22Rv1 (cell line): ENCODE data around the gene STX4.

Experiments
- H3K27ac ChIP-seq: fragments of 450-650 bp; 2 replicates; pipeline ENCODE4 v1.5.1; 2017
- CTCF ChIP-seq: fragments of 450-650 bp; IDR thresholded peaks from 2 replicates; pipeline ENCODE4 v1.5.1; 2017; ENCODE audit warnings: mild to moderate bottlenecking
- ZFX ChIP-seq: fragments of 450-650 bp; IDR thresholded peaks from 2 replicates; pipeline ENCODE4 v1.6.1; 2017; ENCODE audit warnings: antibody characterized with exemption, borderline replicate concordance

STX4 gene

GRCh38 chr16:31032736-31033708 lies at the start of gene STX4:
Gene STX4, plus strand, starts transcription at chr16:31033558. Its CDS starts 248 bp downstream, at chr16:31033806.
- TF ChIP-seq CTCF = no peak
- no peak for TF ChIP-seq ZFX
- peak within 1 kb of the TSS; percentile 75 for H3K27ac ChIP-seq

GRCh38 chr16:30983898-30984610 lies 49.3 kb upstream of the STX4 start:
- peak overlapping the region; percentile 71; the same call in 1 of the 2 replicates for H3K27ac ChIP-seq
- no peak for TF ChIP-seq CTCF
- TF ChIP-seq ZFX = no peak

GRCh38 chr16:30984669-30985400 lies 48.5 kb upstream of the STX4 start, which contains the start of gene HSD3B7:
Gene HSD3B7, plus strand, starts transcription at chr16:30985207. Its CDS starts 452 bp downstream, at chr16:30985659.
- peak within 1 kb of the TSS; percentile 71 for H3K27ac ChIP-seq
- peak; percentile 93 for TF ChIP-seq CTCF
- no peak for TF ChIP-seq ZFX

- TF ChIP-seq ZFX (no peak), CTCF (peak; percentile 51)
- peak overlapping the region; percentile 71 for H3K27ac ChIP-seq
Observed at GRCh38 chr16:30985401-30986128, 47.8 kb upstream of the STX4 start.

- no peak for TF ChIP-seq ZFX
- TF ChIP-seq CTCF = no peak
- no peak overlapping the region; the same call in 1 of the 2 replicates for H3K27ac ChIP-seq
Observed at GRCh38 chr16:30986129-30986991, 47.0 kb upstream of the STX4 start.
